SK-N-SH (cell line): Measurements from ENCODE around the gene KLHL17. TPM values are rescaled to one million over a fixed set of nuclear protein-coding genes. Genes with fewer than 3 reads are reported as not detected.

Experiments used
- CTCF ChIA-PET: fragments of 300-600, 350-600 bp; formaldehyde crosslinking; extraction: SDS; loops from one replicate; lab custom pipeline; 2021; lab: Yijun Ruan, JAX
- POLR2A ChIA-PET: fragments of 350-600 bp; sonication (Branson Sonifier 250); formaldehyde crosslinking; extraction: SDS; loops from one replicate; lab custom pipeline; 2020; ENCODE audit warnings: antibody characterized with exemption, inconsistent platforms; lab: Yijun Ruan, JAX
- DNase-seq: peaks from one replicate; pipeline ENCODE4 v3.0.0; 2012
- H2AFZ ChIP-seq: fragments of 200-600 bp; sonication (generic); 2 replicates; pipeline ENCODE4 v1.8.1; 2016; ENCODE audit warnings: antibody characterized with exemption, mild to moderate bottlenecking, low read depth
- H3F3A ChIP-seq: fragments of 200-600 bp; sonication (generic); replicated peaks from 2 replicates; pipeline ENCODE3; 2016; ENCODE audit warnings: antibody characterized with exemption, mild to moderate bottlenecking; ENCODE audit not compliant: insufficient read depth
- H3K27ac ChIP-seq, 2 experiments: fragments of 200-500 bp in 1 of 2; fragments of 200-600 bp in 1 of 2; sonication (Bioruptor generic) in 1 of 2; sonication (generic), shearing (Covaris generic) in 1 of 2; 2 replicates each; pipeline versions ENCODE4 v1.5.1 to v1.6.1; 2014 to 2016; ENCODE audit warnings: low read depth in 2 of 2, inconsistent platforms in 1 of 2, low read length in 1 of 2, mild to moderate bottlenecking in 1 of 2, mixed read lengths in 1 of 2
- H3K27me3 ChIP-seq: fragments of 200-600 bp; sonication (generic), shearing (Covaris generic); 2 replicates; pipeline ENCODE4 v1.6.1; 2016; ENCODE audit warnings: mixed run types; ENCODE audit not compliant: insufficient read depth
- H3K36me3 ChIP-seq, 2 experiments: fragments of 200-500 bp in 1 of 2; fragments of 200-600 bp in 1 of 2; sonication (Bioruptor generic) in 1 of 2; sonication (generic) in 1 of 2; replicated peaks in 1 of 2; 2 replicates each; pipeline versions ENCODE3 to v1.5.1; 2014 to 2016; ENCODE audit warnings: low read length in 1 of 2, mild to moderate bottlenecking in 1 of 2; ENCODE audit not compliant: insufficient read depth in 2 of 2, control insufficient read depth in 1 of 2
- H3K4me1 ChIP-seq, 2 experiments: fragments of 200-500 bp in 1 of 2; fragments of 200-600 bp in 1 of 2; sonication (Bioruptor generic) in 1 of 2; sonication (generic), shearing (Covaris generic) in 1 of 2; 2 replicates each; pipeline versions ENCODE4 v1.5.1 to v1.6.1; 2014 to 2016; ENCODE audit warnings: low read depth in 1 of 2, low read length in 1 of 2, mixed run types in 1 of 2; ENCODE audit not compliant: insufficient read depth in 2 of 2, control insufficient read depth in 1 of 2
- H3K4me2 ChIP-seq: fragments of 200-600 bp; sonication (generic), shearing (Covaris generic); 2 replicates; pipeline ENCODE4 v1.6.1; 2017; ENCODE audit warnings: mixed run types
- H3K4me3 ChIP-seq, 2 experiments: fragments of 200-500 bp in 1 of 2; fragments of 200-600 bp in 1 of 2; sonication (Bioruptor generic) in 1 of 2; sonication (generic), shearing (Covaris generic) in 1 of 2; 2 replicates each; pipeline versions ENCODE4 v1.5.1 to v1.8.1; 2014 to 2016; ENCODE audit warnings: low read depth in 2 of 2, inconsistent platforms in 1 of 2, low read length in 1 of 2, mild to moderate bottlenecking in 1 of 2, mixed read lengths in 1 of 2, moderate library complexity in 1 of 2
- H3K79me2 ChIP-seq: fragments of 200-600 bp; sonication (generic); 2 replicates; pipeline ENCODE4 v1.8.1; 2017; ENCODE audit warnings: mild to moderate bottlenecking; ENCODE audit not compliant: insufficient read depth
- H3K9ac ChIP-seq: fragments of 200-600 bp; sonication (generic); 2 replicates; pipeline ENCODE4 v1.6.1; 2017; ENCODE audit warnings: mixed run types
- H3K9me2 ChIP-seq: fragments of 200-600 bp; sonication (generic); 2 replicates; pipeline ENCODE4 v1.6.1; 2017; ENCODE audit warnings: mixed run types
- H3K9me3 ChIP-seq: fragments of 200-600 bp; sonication (generic); 2 replicates; pipeline ENCODE4 v1.6.1; 2017; ENCODE audit warnings: mixed run types, mild to moderate bottlenecking, moderate library complexity
- H4K20me1 ChIP-seq: fragments of 200-600 bp; sonication (generic); 2 replicates; pipeline ENCODE4 v1.6.1; 2017; ENCODE audit warnings: mild to moderate bottlenecking, mixed run types; ENCODE audit not compliant: insufficient read depth
- ELF1 ChIP-seq: IDR thresholded peaks from 2 replicates; pipeline ENCODE4 v1.4.0; 2012
- FOXJ3 ChIP-seq: sonication (generic); formaldehyde crosslinking; IDR thresholded peaks from 2 replicates; pipeline ENCODE4 v1.5.1; 2020; ENCODE audit warnings: mild to moderate bottlenecking, missing genetic modification reagents
- FOXM1 ChIP-seq: IDR thresholded peaks from 2 replicates; pipeline ENCODE4 v1.4.0; 2012; ENCODE audit warnings: low read depth, mild to moderate bottlenecking
- GABPA ChIP-seq: IDR thresholded peaks from 2 replicates; pipeline ENCODE4 v1.4.0; 2012; ENCODE audit warnings: low read depth, mild to moderate bottlenecking
- GATA2 ChIP-seq: sonication (generic); formaldehyde crosslinking; IDR thresholded peaks from 2 replicates; pipeline ENCODE4 v1.5.0; 2020; ENCODE audit warnings: mild to moderate bottlenecking, missing genetic modification reagents
- IRF3 ChIP-seq: fragments of 150-350 bp; IDR thresholded peaks from 2 replicates; pipeline ENCODE4 v1.6.1; 2016; ENCODE audit warnings: mild to moderate bottlenecking, low read depth, low read length
- MAX ChIP-seq: IDR thresholded peaks from 2 replicates; pipeline ENCODE4 v1.4.0; 2012; ENCODE audit warnings: low read depth
- MXI1 ChIP-seq: IDR thresholded peaks from 2 replicates; pipeline ENCODE4 v1.6.1; 2012; ENCODE audit warnings: mild to moderate bottlenecking, low read depth, low read length, improper control_type of control experiment
- PBX3 ChIP-seq: IDR thresholded peaks from 2 replicates; pipeline ENCODE4; 2012
- RCOR1 ChIP-seq: fragments of 150-350 bp; IDR thresholded peaks from 2 replicates; pipeline ENCODE4 v1.6.1; 2017; ENCODE audit warnings: antibody characterized with exemption, low read length
- REST ChIP-seq: IDR thresholded peaks from 2 replicates; pipeline ENCODE4 v1.6.1; 2012; ENCODE audit warnings: mild to moderate bottlenecking, low read depth, low read length, moderate library complexity
- SIN3A ChIP-seq: IDR thresholded peaks from 2 replicates; pipeline ENCODE4 v1.6.1; 2012; ENCODE audit warnings: low read depth, mild to moderate bottlenecking, low read length, moderate library complexity, borderline replicate concordance
- TAF1 ChIP-seq: IDR thresholded peaks from 2 replicates; pipeline ENCODE4 v1.6.1; 2012; ENCODE audit warnings: low read depth, mild to moderate bottlenecking, low read length, moderate library complexity, borderline replicate concordance
- TCF12 ChIP-seq: IDR thresholded peaks from 2 replicates; pipeline ENCODE4 v1.4.0; 2012
- USF2 ChIP-seq: fragments of 150-350 bp; IDR thresholded peaks from 2 replicates; pipeline ENCODE4 v1.6.1; 2017; ENCODE audit warnings: antibody characterized with exemption, low read length, low read depth, borderline replicate concordance
- WGBS: methylation state at CpG from one replicate; pipeline ENCODE4 v1.1.6; 2017; ENCODE audit warnings: low lambda C conversion rate; 5-methylcytosine and 5-hydroxymethylcytosine counted together
- polyA plus RNA-seq, 3 experiments: library from polyadenylated mRNA; depleted of rRNA; stranded (reverse); fragments of >200 nt; gene quantifications; 2 replicates each; pipeline ENCODE4 v1.2.3, GENCODE V29; 2012

The KLHL17 gene
- polyA plus RNA-seq, 1 of the 3 experiments (the other 2 are of a cell fraction), result 27.3 TPM

GRCh38 chr1:954927-955326 lies 5.5 kb upstream of the KLHL17 start:
- H3K9me3 ChIP-seq, result no peaks in the 10 kb centered on the region
- H3K4me3 ChIP-seq, result no peak overlapping the region
- H3K9me2 ChIP-seq, result no peaks in the 10 kb centered on the region
- H2AFZ ChIP-seq, result no peak overlapping the region
- TF ChIP-seq GABPA (no peak), RCOR1 (no peak), REST (no peak), TCF12 (no peak), GATA2 (CRISPR knock-in tag) (no peak), IRF3 (no peak), PBX3 (no peak), MXI1 (no peak)
- WGBS, result 93% methylated on average over 10 of the region's 13 CpGs
- ChIA-PET POLR2A (no interaction called here), CTCF (interaction anchor here (0.6 to 1.1 kb wide), 2 partner anchors 16 to 50 kb away, joined by 3 read pairs; no protein-coding TSS in a partner anchor)
- H3K9ac ChIP-seq, result no peak overlapping the region
- no peaks in the 10 kb centered on the region for H3F3A ChIP-seq
- H3K4me1 ChIP-seq, result peaks cover 4 to 9% of the 10 kb centered on the region in 2 experiments; a peak in 2 of 4 replicates
- no peak overlapping the region for H3K27ac ChIP-seq
- 0 out of 2 replicates have a peak, but pooled peaks cover 9% of the 10 kb centered on the region for H4K20me1 ChIP-seq
- DNase-seq, result no peak
- H3K36me3 ChIP-seq, result peaks cover 0 to 70% of the 10 kb centered on the region in 2 experiments
- H3K4me2 ChIP-seq, result no peak overlapping the region
- peaks cover 21% of the 10 kb centered on the region for H3K79me2 ChIP-seq
- no peaks in the 10 kb centered on the region for H3K27me3 ChIP-seq

- ChIA-PET CTCF (interaction anchor here (0.8 to 1.4 kb wide), 3 partner anchors 15 to 51 kb away, joined by 3 to 4 read pairs (median 3); no protein-coding TSS in a partner anchor), POLR2A (no interaction called here)
- H3K9me2 ChIP-seq, result no peaks in the 10 kb centered on the region
- no peak overlapping the region for H3K27ac ChIP-seq
- 0 out of 2 replicates have a peak, but pooled peaks cover 3% of the 10 kb centered on the region for H4K20me1 ChIP-seq
- no peak overlapping the region for H3K4me2 ChIP-seq
- H3F3A ChIP-seq, result no peaks in the 10 kb centered on the region
- H3K9ac ChIP-seq, result no peak overlapping the region
- H3K9me3 ChIP-seq, result no peaks in the 10 kb centered on the region
- H3K79me2 ChIP-seq, result peaks cover 21% of the 10 kb centered on the region
- H3K4me3 ChIP-seq, result no peak overlapping the region
- peaks cover 0 to 65% of the 10 kb centered on the region in 2 experiments for H3K36me3 ChIP-seq
- no peak overlapping the region for H2AFZ ChIP-seq
- DNase-seq, result no peak
- H3K4me1 ChIP-seq, result peaks cover 4 to 9% of the 10 kb centered on the region in 2 experiments; a peak in 2 of 4 replicates
- H3K27me3 ChIP-seq, result no peaks in the 10 kb centered on the region
- 100% methylated on average over 6 of the region's 6 CpGs for whole genome bisulfite sequencing
- TF ChIP-seq ELF1 (no peak), USF2 (no peak), MAX (no peak), FOXJ3 (no peak), TAF1 (no peak), SIN3A (no peak), IRF3 (no peak), FOXM1 (no peak), REST (no peak)
These were observed 4.9 kb upstream of the KLHL17 start for GRCh38 chr1:955474-955873.
